Endodermal cell (in vitro differentiated cells): Measurements from ENCODE around the gene TMEM170B. TPM values are rescaled to one million over a fixed set of nuclear protein-coding genes. Genes with fewer than 3 reads are reported as not detected.
A peak's percentile ranks its signal among the peaks of the same experiment; 100 is the strongest.

Experiments
- DNase-seq: peaks from one replicate; pipeline ENCODE4 v3.0.0-alpha.2; 2017
- H3K27ac ChIP-seq: 2 replicates; pipeline ENCODE4 v1.5.1; 2013; ENCODE audit warnings: mild to moderate bottlenecking, low read depth, low read length, moderate library complexity
- H3K27me3 ChIP-seq: 2 replicates; pipeline ENCODE4 v1.6.1; 2013; ENCODE audit warnings: mild to moderate bottlenecking, low read length, moderate library complexity; ENCODE audit not compliant: insufficient read depth, control insufficient read depth, poor library complexity, severe bottlenecking
- H3K36me3 ChIP-seq: 2 replicates; pipeline ENCODE4 v1.7.0; 2013; ENCODE audit warnings: mild to moderate bottlenecking, low read length, moderate library complexity; ENCODE audit not compliant: control insufficient read depth, insufficient read depth
- H3K4me1 ChIP-seq: one replicate; pipeline ENCODE4 v1.7.0; 2013; ENCODE audit warnings: low read length; ENCODE audit not compliant: control insufficient read depth, insufficient read depth
- H3K4me3 ChIP-seq: 2 replicates; pipeline ENCODE4 v1.5.1; 2013; ENCODE audit warnings: mild to moderate bottlenecking, low read length, moderate library complexity
- H3K9ac ChIP-seq: 2 replicates; pipeline ENCODE4 v1.6.1; 2013; ENCODE audit warnings: mild to moderate bottlenecking, low read length, moderate library complexity; ENCODE audit not compliant: poor library complexity, severe bottlenecking; ENCODE audit errors: extremely low read depth
- H3K9me3 ChIP-seq: 2 replicates; pipeline ENCODE4 v1.6.1; 2013; ENCODE audit warnings: mild to moderate bottlenecking, low read length, moderate library complexity; ENCODE audit not compliant: control insufficient read depth
- H3K27ac Mint-ChIP-seq: 2 replicates; pipeline ENCODE4 v1.8.0; 2020; ENCODE audit warnings: mixed read lengths
- H3K27me3 Mint-ChIP-seq: 2 replicates; pipeline ENCODE4 v1.8.0; 2021; ENCODE audit warnings: mild to moderate bottlenecking, mixed read lengths; ENCODE audit not compliant: insufficient read depth
- H3K36me3 Mint-ChIP-seq: 2 replicates; pipeline ENCODE4 v1.8.0; 2020; ENCODE audit warnings: low read depth, mixed read lengths
- H3K4me1 Mint-ChIP-seq: 2 replicates; pipeline ENCODE4 v1.8.0; 2020; ENCODE audit warnings: mixed read lengths
- H3K4me3 Mint-ChIP-seq: 2 replicates; pipeline ENCODE4 v1.8.0; 2020; ENCODE audit warnings: mild to moderate bottlenecking, moderate library complexity, mixed read lengths
- H3K9me3 Mint-ChIP-seq: 2 replicates; pipeline ENCODE4 v1.8.0; 2020; ENCODE audit warnings: mild to moderate bottlenecking, mixed read lengths
- WGBS, 2 experiments: methylation state at CpG; one replicate each; pipeline versions ENCODE4 v1.1.5 to v1.1.7; 2013; ENCODE audit warnings: missing lambda C conversion rate in 2 of 2, mixed read lengths in 1 of 2; ENCODE audit not compliant: insufficient coverage in 1 of 2, insufficient read length in 1 of 2; 5-methylcytosine and 5-hydroxymethylcytosine counted together
- total RNA-seq, 2 donors: library from RNA; stranded (reverse); fragmentation: NEBNext Ultra II Directional in 1 of 2; extraction: Animal tissue kit (Norgen Biotek cat#: 25700) in 1 of 2; gene quantifications; 2 replicates in 1 of 2; 3 replicates in 1 of 2; pipeline ENCODE4 v1.2.1, GENCODE V29; 2021
- TF ChIP-seq, protein P1 (sequence below): fragments of 200-600 bp; sonication (generic); conservative IDR thresholded peaks from 2 replicates; pipeline ENCODE4 v1.5.0; 2021; ENCODE audit warnings: antibody characterized with exemption, mild to moderate bottlenecking

TMEM170B gene
- total RNA-seq, 2 donors from 2014 or later: 2.3 to 5.3 TPM

DNA sequence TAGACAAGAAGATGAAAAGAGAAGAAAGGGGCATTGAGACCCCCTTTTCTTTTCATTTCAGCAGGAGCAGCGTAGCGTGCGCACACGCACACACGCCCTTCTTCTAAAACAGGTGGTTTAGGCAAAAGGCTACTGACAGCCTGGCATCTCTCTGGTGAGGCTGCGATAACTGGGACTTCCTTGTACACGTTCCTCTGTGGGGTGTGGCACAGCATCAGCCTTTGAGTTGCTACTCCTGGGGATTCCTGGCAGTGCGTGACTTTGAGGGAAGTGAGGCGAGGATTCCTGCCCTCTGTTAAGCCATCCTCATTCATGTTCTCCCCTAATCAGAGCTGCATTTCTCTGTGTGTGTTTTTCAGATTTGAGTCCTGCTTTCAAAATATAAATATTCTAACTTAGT, 94.7 kb downstream of the TMEM170B start:
- H3K27me3 Mint-ChIP-seq: no peaks in the 10 kb centered on the region
- no peak overlapping the region for H3K9ac ChIP-seq
- peaks cover 3% of the 10 kb centered on the region for H3K4me1 Mint-ChIP-seq

DNA sequence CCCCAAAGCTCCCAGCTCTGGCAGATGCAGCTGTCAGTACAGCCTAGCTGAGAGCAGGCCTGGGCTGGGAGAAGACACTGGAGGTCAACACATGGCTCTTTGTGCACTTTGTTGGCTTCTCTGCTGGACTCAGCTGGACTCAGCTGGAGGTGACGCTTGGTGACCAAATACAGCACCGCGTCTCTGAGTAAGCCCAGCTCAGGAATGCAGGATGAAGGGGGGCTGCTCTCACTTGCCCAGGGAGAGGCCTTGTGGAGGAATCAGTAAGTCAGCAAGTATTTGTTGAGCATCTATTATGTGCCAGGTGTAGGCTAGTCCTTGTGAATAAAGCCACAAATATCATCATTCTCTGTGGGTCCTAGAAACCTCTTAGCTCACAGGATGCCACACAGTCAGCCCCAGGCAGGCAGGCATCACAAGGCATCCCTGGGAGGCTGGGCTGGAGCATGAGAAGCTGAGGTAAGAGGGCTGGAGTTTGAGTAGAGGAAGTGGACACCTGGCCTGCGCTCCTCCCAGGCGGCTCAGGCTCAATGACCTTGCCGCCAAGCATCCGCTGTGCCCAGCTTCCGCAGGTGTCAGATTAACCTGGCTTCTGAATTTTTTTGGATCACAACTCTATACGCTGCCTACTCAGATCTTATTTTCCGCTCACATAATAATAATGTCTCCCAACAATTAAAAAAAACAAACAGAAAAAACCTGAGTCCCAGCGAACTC, 95.4 kb downstream of the TMEM170B start:
- no peak overlapping the region for H3K27ac Mint-ChIP-seq
- no peak overlapping the region for H3K9ac ChIP-seq
- no peak overlapping the region for H3K27ac ChIP-seq
- TF ChIP-seq, protein P1, sequence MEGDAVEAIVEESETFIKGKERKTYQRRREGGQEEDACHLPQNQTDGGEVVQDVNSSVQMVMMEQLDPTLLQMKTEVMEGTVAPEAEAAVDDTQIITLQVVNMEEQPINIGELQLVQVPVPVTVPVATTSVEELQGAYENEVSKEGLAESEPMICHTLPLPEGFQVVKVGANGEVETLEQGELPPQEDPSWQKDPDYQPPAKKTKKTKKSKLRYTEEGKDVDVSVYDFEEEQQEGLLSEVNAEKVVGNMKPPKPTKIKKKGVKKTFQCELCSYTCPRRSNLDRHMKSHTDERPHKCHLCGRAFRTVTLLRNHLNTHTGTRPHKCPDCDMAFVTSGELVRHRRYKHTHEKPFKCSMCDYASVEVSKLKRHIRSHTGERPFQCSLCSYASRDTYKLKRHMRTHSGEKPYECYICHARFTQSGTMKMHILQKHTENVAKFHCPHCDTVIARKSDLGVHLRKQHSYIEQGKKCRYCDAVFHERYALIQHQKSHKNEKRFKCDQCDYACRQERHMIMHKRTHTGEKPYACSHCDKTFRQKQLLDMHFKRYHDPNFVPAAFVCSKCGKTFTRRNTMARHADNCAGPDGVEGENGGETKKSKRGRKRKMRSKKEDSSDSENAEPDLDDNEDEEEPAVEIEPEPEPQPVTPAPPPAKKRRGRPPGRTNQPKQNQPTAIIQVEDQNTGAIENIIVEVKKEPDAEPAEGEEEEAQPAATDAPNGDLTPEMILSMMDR: no peak
- 83 to 90% methylated on average over 11 of the region's 11 CpGs for WGBS, 2 experiments
- H3K27me3 Mint-ChIP-seq: no peaks in the 10 kb centered on the region
- H3K9me3 Mint-ChIP-seq: no peaks in the 10 kb centered on the region
- no peaks in the 10 kb centered on the region for H3K36me3 ChIP-seq
- H3K4me3 ChIP-seq: no peak overlapping the region
- H3K4me1 Mint-ChIP-seq: peaks cover 7% of the 10 kb centered on the region
- no peaks in the 10 kb centered on the region for H3K27me3 ChIP-seq
- DNase-seq: peak; percentile 48
- H3K4me3 Mint-ChIP-seq: no peak overlapping the region
- no peaks in the 10 kb centered on the region for H3K4me1 ChIP-seq
- no peaks in the 10 kb centered on the region for H3K9me3 ChIP-seq
- H3K36me3 Mint-ChIP-seq: no peaks in the 10 kb centered on the region

More for the DNA sequence above, 94.7 kb downstream of the TMEM170B start:
- DNase-seq: no peak
- Histone ChIP-seq H3K4me3 (no peak overlapping the region), H3K27ac (no peak overlapping the region), H3K36me3 (no peaks in the 10 kb centered on the region), H3K27me3 (no peaks in the 10 kb centered on the region), H3K9me3 (no peaks in the 10 kb centered on the region), H3K4me1 (no peaks in the 10 kb centered on the region)
- 81 to 94% methylated on average over 6 to 9 of the region's 9 CpGs for WGBS, 2 experiments
- TF ChIP-seq, protein P1: no peak
- Mint-ChIP-seq H3K27ac (peak overlapping the region; percentile 30), H3K36me3 (no peaks in the 10 kb centered on the region), H3K4me3 (no peak overlapping the region), H3K9me3 (no peaks in the 10 kb centered on the region)

Other genes starting within 250 kb of the TMEM170B start
- under 1 TPM; 0.20 to 0.29 TPM for gene ADTRP, start 241.1 kb downstream of the TMEM170B start, total RNA-seq